Mesothelial cell of epicardium (in vitro differentiated cells): ENCODE results near the gene REN. TPM values are rescaled to one million over a fixed set of nuclear protein-coding genes. Genes with fewer than 3 reads are reported as not detected.

ENCODE experiments used
- DNase-seq, 2 experiments: peaks; one replicate each; pipeline ENCODE4 v3.0.0; 2021; ENCODE audit warnings: low spot score in 2 of 2; ENCODE audit not compliant: unreplicated experiment in 2 of 2
- H3K27ac Mint-ChIP-seq: 2 replicates; pipeline ENCODE4 v1.8.0; 2021; ENCODE audit warnings: mixed read lengths
- H3K27me3 Mint-ChIP-seq: 2 replicates; pipeline ENCODE4 v1.8.0; 2021; ENCODE audit warnings: low read depth, mixed read lengths
- H3K36me3 Mint-ChIP-seq: 2 replicates; pipeline ENCODE4 v1.8.0; 2021; ENCODE audit warnings: mixed read lengths
- H3K4me1 Mint-ChIP-seq: 2 replicates; pipeline ENCODE4 v1.8.0; 2021; ENCODE audit warnings: mixed read lengths
- H3K4me3 Mint-ChIP-seq: 2 replicates; pipeline ENCODE4 v1.8.0; 2021; ENCODE audit warnings: mild to moderate bottlenecking, moderate library complexity, mixed read lengths
- H3K9me3 Mint-ChIP-seq: 2 replicates; pipeline ENCODE4 v1.8.0; 2021; ENCODE audit warnings: mixed read lengths
- total RNA-seq: library from RNA; stranded (reverse); gene quantifications from 3 replicates; pipeline ENCODE4 v1.2.1, GENCODE V29; 2021
- TF ChIP-seq, protein P1 (sequence below): fragments of 200-600 bp; sonication (generic); IDR thresholded peaks from one replicate; pipeline ENCODE4 v1.5.0; 2021; ENCODE audit warnings: antibody characterized with exemption; ENCODE audit not compliant: unreplicated experiment

REN gene
- total RNA-seq, 1 donor from 2014 or later, result not detected

DNA sequence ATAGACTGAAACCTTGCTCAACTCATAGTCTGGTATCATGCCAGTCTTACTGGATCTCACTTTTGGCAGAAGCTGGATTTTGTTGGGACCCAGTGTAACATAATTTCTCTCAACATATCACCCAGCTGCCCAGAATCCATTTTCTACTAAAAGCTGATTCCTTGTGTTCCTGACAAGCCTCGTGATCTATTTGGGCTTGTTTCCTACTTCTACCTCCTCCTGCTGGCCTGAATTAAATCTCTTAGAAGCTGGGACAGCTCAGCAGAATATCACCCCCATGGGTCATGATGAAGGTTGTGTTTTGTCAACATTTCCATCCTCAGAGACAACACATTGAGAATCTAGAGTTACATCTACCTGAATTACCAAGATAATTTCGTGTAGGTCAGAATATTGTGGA lies 40.0 kb upstream of the REN start:
- no peak for DNase-seq
- peaks cover 7% of the 10 kb centered on the region for H3K4me1 Mint-ChIP-seq
- H3K4me3 Mint-ChIP-seq, result no peak overlapping the region
- H3K27me3 Mint-ChIP-seq, result peaks cover 4% of the 10 kb centered on the region
- no peak overlapping the region for H3K27ac Mint-ChIP-seq
- TF ChIP-seq, protein P1, sequence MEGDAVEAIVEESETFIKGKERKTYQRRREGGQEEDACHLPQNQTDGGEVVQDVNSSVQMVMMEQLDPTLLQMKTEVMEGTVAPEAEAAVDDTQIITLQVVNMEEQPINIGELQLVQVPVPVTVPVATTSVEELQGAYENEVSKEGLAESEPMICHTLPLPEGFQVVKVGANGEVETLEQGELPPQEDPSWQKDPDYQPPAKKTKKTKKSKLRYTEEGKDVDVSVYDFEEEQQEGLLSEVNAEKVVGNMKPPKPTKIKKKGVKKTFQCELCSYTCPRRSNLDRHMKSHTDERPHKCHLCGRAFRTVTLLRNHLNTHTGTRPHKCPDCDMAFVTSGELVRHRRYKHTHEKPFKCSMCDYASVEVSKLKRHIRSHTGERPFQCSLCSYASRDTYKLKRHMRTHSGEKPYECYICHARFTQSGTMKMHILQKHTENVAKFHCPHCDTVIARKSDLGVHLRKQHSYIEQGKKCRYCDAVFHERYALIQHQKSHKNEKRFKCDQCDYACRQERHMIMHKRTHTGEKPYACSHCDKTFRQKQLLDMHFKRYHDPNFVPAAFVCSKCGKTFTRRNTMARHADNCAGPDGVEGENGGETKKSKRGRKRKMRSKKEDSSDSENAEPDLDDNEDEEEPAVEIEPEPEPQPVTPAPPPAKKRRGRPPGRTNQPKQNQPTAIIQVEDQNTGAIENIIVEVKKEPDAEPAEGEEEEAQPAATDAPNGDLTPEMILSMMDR, result no peak
- H3K36me3 Mint-ChIP-seq, result no peaks in the 10 kb centered on the region
- H3K9me3 Mint-ChIP-seq, result no peaks in the 10 kb centered on the region

- H3K27me3 Mint-ChIP-seq, result peaks cover 4% of the 10 kb centered on the region
- DNase-seq, result no peak
- peaks cover 7% of the 10 kb centered on the region for H3K4me1 Mint-ChIP-seq
Observed at GRCh38 chr1:204205486-204205885, 39.3 kb upstream of the REN start.

DNA sequence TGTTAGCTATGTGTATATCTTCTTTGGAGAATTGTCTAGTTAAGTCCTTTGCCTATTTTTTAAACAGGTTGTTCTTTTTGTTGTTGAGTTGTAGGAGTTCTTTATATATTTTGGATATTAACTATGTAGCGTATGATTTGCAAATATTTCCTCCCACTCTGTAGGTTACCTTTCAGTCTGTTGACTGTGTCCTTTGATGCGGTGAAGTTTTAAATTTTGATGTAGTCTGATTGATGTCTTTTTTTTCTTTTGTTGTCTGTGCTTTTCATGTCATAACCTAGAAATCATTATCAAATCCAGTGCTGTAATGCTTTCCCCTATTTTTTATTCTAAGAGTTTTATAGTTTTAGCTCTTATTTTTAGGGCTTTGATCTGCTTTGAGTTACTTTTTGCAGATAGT lies 38.8 kb upstream of the REN start:
- no peaks in the 10 kb centered on the region for H3K9me3 Mint-ChIP-seq
- peaks cover 4% of the 10 kb centered on the region for H3K27me3 Mint-ChIP-seq
- H3K4me3 Mint-ChIP-seq, result no peak overlapping the region
- no peaks in the 10 kb centered on the region for H3K36me3 Mint-ChIP-seq
- H3K4me1 Mint-ChIP-seq, result peaks cover 8% of the 10 kb centered on the region
- no peak for DNase-seq
- H3K27ac Mint-ChIP-seq, result no peak overlapping the region
- TF ChIP-seq, protein P1, result no peak

More at GRCh38 chr1:204205486-204205885, 39.3 kb upstream of the REN start:
- Mint-ChIP-seq H3K4me3 (no peak overlapping the region), H3K36me3 (no peaks in the 10 kb centered on the region), H3K27ac (no peak overlapping the region), H3K9me3 (no peaks in the 10 kb centered on the region)
- TF ChIP-seq, protein P1, result no peak

DNA sequence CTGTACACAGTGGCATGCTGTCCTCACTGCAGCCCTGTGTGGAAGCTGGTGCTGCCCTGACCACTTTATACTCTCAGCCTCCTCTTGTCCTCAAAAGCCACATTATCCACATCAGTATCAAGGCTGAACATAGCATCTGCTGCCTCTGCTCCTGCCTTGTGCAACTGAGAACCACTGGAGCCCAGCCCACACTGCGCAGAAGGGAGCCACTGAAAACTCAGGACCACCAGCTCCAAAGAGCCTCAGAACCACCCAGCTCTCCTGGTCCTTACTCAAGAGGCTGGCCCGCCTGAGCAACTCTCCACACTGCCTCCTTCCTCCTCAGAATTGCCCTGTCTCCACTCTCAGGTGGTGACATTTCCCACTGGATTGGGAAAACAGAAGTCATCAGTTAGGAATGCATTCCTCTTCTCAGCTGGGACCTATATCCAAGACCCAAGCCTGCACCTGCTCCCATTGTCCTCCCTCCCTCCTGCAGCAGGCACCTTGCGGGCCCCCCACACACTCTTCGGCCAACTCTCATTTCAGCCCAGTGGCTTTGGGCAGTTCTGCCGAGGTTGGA lies 37.1 kb upstream of the REN start:
- H3K36me3 Mint-ChIP-seq, result no peaks in the 10 kb centered on the region
- no peak for DNase-seq
- peaks cover 4% of the 10 kb centered on the region for H3K27me3 Mint-ChIP-seq

GRCh38 chr1:204202481-204202880 lies 36.3 kb upstream of the REN start:
- Mint-ChIP-seq H3K27ac (no peak overlapping the region), H3K4me1 (peaks cover 27% of the 10 kb centered on the region), H3K9me3 (no peaks in the 10 kb centered on the region), H3K4me3 (no peak overlapping the region), H3K36me3 (no peaks in the 10 kb centered on the region), H3K27me3 (peaks cover 5% of the 10 kb centered on the region)
- TF ChIP-seq, protein P1, result no peak
- DNase-seq, result no peak

More for the DNA sequence above, 37.1 kb upstream of the REN start:
- no peak overlapping the region for H3K4me3 Mint-ChIP-seq
- H3K4me1 Mint-ChIP-seq, result peaks cover 24% of the 10 kb centered on the region
- TF ChIP-seq, protein P1, result no peak
- no peaks in the 10 kb centered on the region for H3K9me3 Mint-ChIP-seq
- H3K27ac Mint-ChIP-seq, result no peak overlapping the region
